GM23338 (cell line): Measurements from ENCODE around the gene AMOTL1. TPM values are rescaled to one million over a fixed set of nuclear protein-coding genes. Genes with fewer than 3 reads are reported as not detected.
"Not testable (repeated sequence)": the region's sequence is repeated elsewhere in the genome, so short reads cannot be mapped to it uniquely, and the experiment has no call there.

Experiments used
- ATAC-seq: fragments of 200-7000 bp; cut with Tn5 transposase; 3 replicates; pipeline ENCODE4 v1.9.1; 2020
- DNase-seq: peaks from one replicate; pipeline ENCODE4 v3.0.0-alpha.2; 2015; ENCODE audit warnings: low spot score
- H2AFZ ChIP-seq: fragments of 200-600 bp; sonication (generic); 2 replicates; pipeline ENCODE4 v1.8.0; 2016; ENCODE audit warnings: antibody characterized with exemption, mild to moderate bottlenecking, moderate library complexity
- H3F3A ChIP-seq: fragments of 200-600 bp; sonication (generic); replicated peaks from 2 replicates; pipeline ENCODE4 v1.8.0; 2017; ENCODE audit warnings: antibody characterized with exemption, mixed run types, low read depth
- H3K27ac ChIP-seq: fragments of 200-600 bp; sonication (generic); 2 replicates; pipeline ENCODE4 v1.6.1; 2016; ENCODE audit warnings: low read depth
- H3K27me3 ChIP-seq: fragments of 200-600 bp; sonication (generic); 2 replicates; pipeline ENCODE4 v1.8.0; 2016; ENCODE audit warnings: mild to moderate bottlenecking, mixed run types, moderate library complexity; ENCODE audit not compliant: insufficient read depth
- H3K36me3 ChIP-seq: fragments of 200-600 bp; sonication (generic); 2 replicates; pipeline ENCODE4 v1.8.0; 2016; ENCODE audit warnings: mild to moderate bottlenecking; ENCODE audit not compliant: insufficient read depth
- H3K4me1 ChIP-seq: fragments of 200-600 bp; sonication (generic); 2 replicates; pipeline ENCODE4 v1.8.0; 2016; ENCODE audit warnings: mild to moderate bottlenecking, moderate library complexity; ENCODE audit not compliant: insufficient read depth
- H3K4me2 ChIP-seq: fragments of 200-600 bp; sonication (generic); 2 replicates; pipeline ENCODE4 v1.7.1; 2017; ENCODE audit warnings: mixed run types
- H3K4me3 ChIP-seq: fragments of 200-600 bp; sonication (generic); 2 replicates; pipeline ENCODE4 v1.6.1; 2016; ENCODE audit warnings: mixed run types
- H3K79me2 ChIP-seq: fragments of 200-600 bp; sonication (generic); replicated peaks from 2 replicates; pipeline ENCODE4 v1.8.0; 2017; ENCODE audit warnings: mild to moderate bottlenecking; ENCODE audit not compliant: insufficient read depth
- H3K9me2 ChIP-seq: fragments of 200-600 bp; sonication (generic); 2 replicates; pipeline ENCODE4 v1.8.0; 2017; ENCODE audit not compliant: insufficient read depth
- H4K20me1 ChIP-seq: fragments of 200-600 bp; sonication (generic); replicated peaks from 2 replicates; pipeline ENCODE4 v1.8.0; 2017; ENCODE audit warnings: mild to moderate bottlenecking; ENCODE audit not compliant: insufficient read depth
- H3K27ac Mint-ChIP-seq: 2 replicates; pipeline ENCODE4 v1.8.0; 2020; ENCODE audit warnings: inconsistent platforms, mild to moderate bottlenecking, moderate library complexity, mixed read lengths
- H3K27me3 Mint-ChIP-seq: 3 replicates; pipeline ENCODE4 v1.8.0; 2022; ENCODE audit warnings: low read depth, mild to moderate bottlenecking, moderate library complexity, mixed read lengths, inconsistent platforms; ENCODE audit not compliant: insufficient read depth, poor library complexity
- H3K36me3 Mint-ChIP-seq: 3 replicates; pipeline ENCODE4 v1.8.0; 2021; ENCODE audit warnings: low read depth, mild to moderate bottlenecking, inconsistent platforms, moderate library complexity, mixed read lengths
- H3K4me1 Mint-ChIP-seq: 3 replicates; pipeline ENCODE4 v1.8.0; 2020; ENCODE audit warnings: mild to moderate bottlenecking, inconsistent platforms, mixed read lengths
- H3K4me3 Mint-ChIP-seq: 3 replicates; pipeline ENCODE4 v1.8.0; 2021; ENCODE audit warnings: moderate library complexity, mild to moderate bottlenecking, inconsistent platforms, mixed read lengths
- H3K9me3 Mint-ChIP-seq: 3 replicates; pipeline ENCODE4 v1.8.0; 2020; ENCODE audit warnings: moderate library complexity, mild to moderate bottlenecking, inconsistent platforms, mixed read lengths
- ETS1 ChIP-seq: IDR thresholded peaks from 2 replicates; pipeline ENCODE4 v1.6.1; 2016; ENCODE audit warnings: antibody characterized with exemption
- EZH2 ChIP-seq: fragments of 200-600 bp; sonication (generic); IDR thresholded peaks from one replicate; pipeline ENCODE4 v1.8.0; 2017; ENCODE audit warnings: antibody characterized with exemption, mild to moderate bottlenecking, low read depth; ENCODE audit not compliant: unreplicated experiment
- EZH2phosphoT487 ChIP-seq: fragments of 200-600 bp; sonication (generic); IDR thresholded peaks from one replicate; pipeline ENCODE4 v1.8.1; 2018; ENCODE audit warnings: antibody characterized with exemption; ENCODE audit not compliant: unreplicated experiment
- POLR2AphosphoS5 ChIP-seq: IDR thresholded peaks from 2 replicates; pipeline ENCODE4 v1.6.1; 2016; ENCODE audit warnings: antibody characterized with exemption, low read depth
- STAT1 ChIP-seq: IDR thresholded peaks from one replicate; pipeline ENCODE4 v1.6.1; 2016; ENCODE audit warnings: antibody characterized with exemption; ENCODE audit not compliant: unreplicated experiment
- polyA plus RNA-seq: library from polyadenylated mRNA; unstranded; fragments of >200 nt; fragmentation: Nextera tagmentation; extraction: Ambion mirVana; gene quantifications from 2 replicates; pipeline ENCODE4 v1.2.1, GENCODE V29; 2016
- total RNA-seq: library from RNA; depleted of rRNA; stranded (reverse); fragments of >200 nt; shearing (Covaris generic); gene quantifications from 2 replicates; pipeline ENCODE4 v1.2.3, GENCODE V29; 2014
- TF ChIP-seq, protein P1 (sequence below): fragments of 250-450 bp; sonication (Bioruptor Pico); IDR thresholded peaks from 2 replicates; pipeline ENCODE4 v1.5.0; 2020; ENCODE audit warnings: mild to moderate bottlenecking, moderate library complexity
- TF ChIP-seq, protein P2 (sequence below), 2 experiments: fragments of 200-600 bp in 1 of 2; sonication (generic) in 1 of 2; conservative IDR thresholded peaks; 2 replicates each; pipeline versions ENCODE4 v1.5.1 to v1.6.1; 2016 to 2017; ENCODE audit warnings: antibody characterized with exemption in 2 of 2, low read depth in 2 of 2, mild to moderate bottlenecking in 2 of 2, moderate library complexity in 1 of 2

The AMOTL1 gene
- total and polyA plus RNA-seq, 2 experiments from 2014 or later, result 4.3 to 18.7 TPM

GRCh38 chr11:94809251-94809650, 41.1 kb downstream of the AMOTL1 start:
- no peak overlapping the region for H2AFZ ChIP-seq
- ATAC-seq (peak; percentile 54; the same call in 2 of the 3 replicates), DNase-seq (peak; percentile 24)
- H3K4me1 ChIP-seq, result peaks cover 24% of the 10 kb centered on the region
- H3K4me3 Mint-ChIP-seq, result no peak overlapping the region
- H4K20me1 ChIP-seq, result 0 out of 2 replicates have a peak, but pooled peaks cover 2% of the 10 kb centered on the region
- peaks cover 12% of the 10 kb centered on the region for H3K27me3 Mint-ChIP-seq
- no peaks in the 10 kb centered on the region for H3K36me3 ChIP-seq
- H3K4me2 ChIP-seq, result no peak overlapping the region
- TF ChIP-seq EZH2 (no peak), EZH2phosphoT487 (no peak), ETS1 (no peak), POLR2AphosphoS5 (no peak), STAT1 (no peak)
- TF ChIP-seq, protein P1, sequence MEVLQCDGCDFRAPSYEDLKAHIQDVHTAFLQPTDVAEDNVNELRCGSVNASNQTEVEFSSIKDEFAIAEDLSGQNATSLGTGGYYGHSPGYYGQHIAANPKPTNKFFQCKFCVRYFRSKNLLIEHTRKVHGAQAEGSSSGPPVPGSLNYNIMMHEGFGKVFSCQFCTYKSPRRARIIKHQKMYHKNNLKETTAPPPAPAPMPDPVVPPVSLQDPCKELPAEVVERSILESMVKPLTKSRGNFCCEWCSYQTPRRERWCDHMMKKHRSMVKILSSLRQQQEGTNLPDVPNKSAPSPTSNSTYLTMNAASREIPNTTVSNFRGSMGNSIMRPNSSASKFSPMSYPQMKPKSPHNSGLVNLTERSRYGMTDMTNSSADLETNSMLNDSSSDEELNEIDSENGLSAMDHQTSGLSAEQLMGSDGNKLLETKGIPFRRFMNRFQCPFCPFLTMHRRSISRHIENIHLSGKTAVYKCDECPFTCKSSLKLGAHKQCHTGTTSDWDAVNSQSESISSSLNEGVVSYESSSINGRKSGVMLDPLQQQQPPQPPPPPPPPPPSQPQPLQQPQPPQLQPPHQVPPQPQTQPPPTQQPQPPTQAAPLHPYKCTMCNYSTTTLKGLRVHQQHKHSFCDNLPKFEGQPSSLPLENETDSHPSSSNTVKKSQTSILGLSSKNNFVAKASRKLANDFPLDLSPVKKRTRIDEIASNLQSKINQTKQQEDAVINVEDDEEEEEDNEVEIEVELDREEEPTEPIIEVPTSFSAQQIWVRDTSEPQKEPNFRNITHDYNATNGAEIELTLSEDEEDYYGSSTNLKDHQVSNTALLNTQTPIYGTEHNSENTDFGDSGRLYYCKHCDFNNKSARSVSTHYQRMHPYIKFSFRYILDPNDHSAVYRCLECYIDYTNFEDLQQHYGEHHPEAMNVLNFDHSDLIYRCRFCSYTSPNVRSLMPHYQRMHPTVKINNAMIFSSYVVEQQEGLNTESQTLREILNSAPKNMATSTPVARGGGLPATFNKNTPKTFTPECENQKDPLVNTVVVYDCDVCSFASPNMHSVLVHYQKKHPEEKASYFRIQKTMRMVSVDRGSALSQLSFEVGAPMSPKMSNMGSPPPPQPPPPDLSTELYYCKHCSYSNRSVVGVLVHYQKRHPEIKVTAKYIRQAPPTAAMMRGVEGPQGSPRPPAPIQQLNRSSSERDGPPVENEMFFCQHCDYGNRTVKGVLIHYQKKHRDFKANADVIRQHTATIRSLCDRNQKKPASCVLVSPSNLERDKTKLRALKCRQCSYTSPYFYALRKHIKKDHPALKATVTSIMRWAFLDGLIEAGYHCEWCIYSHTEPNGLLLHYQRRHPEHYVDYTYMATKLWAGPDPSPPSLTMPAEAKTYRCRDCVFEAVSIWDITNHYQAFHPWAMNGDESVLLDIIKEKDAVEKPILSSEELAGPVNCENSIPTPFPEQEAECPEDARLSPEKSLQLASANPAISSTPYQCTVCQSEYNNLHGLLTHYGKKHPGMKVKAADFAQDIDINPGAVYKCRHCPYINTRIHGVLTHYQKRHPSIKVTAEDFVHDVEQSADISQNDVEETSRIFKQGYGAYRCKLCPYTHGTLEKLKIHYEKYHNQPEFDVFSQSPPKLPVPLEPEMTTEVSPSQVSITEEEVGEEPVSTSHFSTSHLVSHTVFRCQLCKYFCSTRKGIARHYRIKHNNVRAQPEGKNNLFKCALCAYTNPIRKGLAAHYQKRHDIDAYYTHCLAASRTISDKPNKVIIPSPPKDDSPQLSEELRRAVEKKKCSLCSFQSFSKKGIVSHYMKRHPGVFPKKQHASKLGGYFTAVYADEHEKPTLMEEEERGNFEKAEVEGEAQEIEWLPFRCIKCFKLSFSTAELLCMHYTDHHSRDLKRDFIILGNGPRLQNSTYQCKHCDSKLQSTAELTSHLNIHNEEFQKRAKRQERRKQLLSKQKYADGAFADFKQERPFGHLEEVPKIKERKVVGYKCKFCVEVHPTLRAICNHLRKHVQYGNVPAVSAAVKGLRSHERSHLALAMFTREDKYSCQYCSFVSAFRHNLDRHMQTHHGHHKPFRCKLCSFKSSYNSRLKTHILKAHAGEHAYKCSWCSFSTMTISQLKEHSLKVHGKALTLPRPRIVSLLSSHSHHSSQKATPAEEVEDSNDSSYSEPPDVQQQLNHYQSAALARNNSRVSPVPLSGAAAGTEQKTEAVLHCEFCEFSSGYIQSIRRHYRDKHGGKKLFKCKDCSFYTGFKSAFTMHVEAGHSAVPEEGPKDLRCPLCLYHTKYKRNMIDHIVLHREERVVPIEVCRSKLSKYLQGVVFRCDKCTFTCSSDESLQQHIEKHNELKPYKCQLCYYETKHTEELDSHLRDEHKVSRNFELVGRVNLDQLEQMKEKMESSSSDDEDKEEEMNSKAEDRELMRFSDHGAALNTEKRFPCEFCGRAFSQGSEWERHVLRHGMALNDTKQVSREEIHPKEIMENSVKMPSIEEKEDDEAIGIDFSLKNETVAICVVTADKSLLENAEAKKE (CRISPR knock-in tag), result no peak
- TF ChIP-seq, protein P2, sequence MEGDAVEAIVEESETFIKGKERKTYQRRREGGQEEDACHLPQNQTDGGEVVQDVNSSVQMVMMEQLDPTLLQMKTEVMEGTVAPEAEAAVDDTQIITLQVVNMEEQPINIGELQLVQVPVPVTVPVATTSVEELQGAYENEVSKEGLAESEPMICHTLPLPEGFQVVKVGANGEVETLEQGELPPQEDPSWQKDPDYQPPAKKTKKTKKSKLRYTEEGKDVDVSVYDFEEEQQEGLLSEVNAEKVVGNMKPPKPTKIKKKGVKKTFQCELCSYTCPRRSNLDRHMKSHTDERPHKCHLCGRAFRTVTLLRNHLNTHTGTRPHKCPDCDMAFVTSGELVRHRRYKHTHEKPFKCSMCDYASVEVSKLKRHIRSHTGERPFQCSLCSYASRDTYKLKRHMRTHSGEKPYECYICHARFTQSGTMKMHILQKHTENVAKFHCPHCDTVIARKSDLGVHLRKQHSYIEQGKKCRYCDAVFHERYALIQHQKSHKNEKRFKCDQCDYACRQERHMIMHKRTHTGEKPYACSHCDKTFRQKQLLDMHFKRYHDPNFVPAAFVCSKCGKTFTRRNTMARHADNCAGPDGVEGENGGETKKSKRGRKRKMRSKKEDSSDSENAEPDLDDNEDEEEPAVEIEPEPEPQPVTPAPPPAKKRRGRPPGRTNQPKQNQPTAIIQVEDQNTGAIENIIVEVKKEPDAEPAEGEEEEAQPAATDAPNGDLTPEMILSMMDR (conservative IDR thresholded peaks at IDR 0.05; ENCODE audit: low read depth in 2 of 2), result no peak
- peaks cover 12% of the 10 kb centered on the region for H3K9me3 Mint-ChIP-seq
- no peaks in the 10 kb centered on the region for H3F3A ChIP-seq
- H3K27ac Mint-ChIP-seq, result no peak overlapping the region
- H3K27ac ChIP-seq, result no peak overlapping the region
- 0 out of 2 replicates have a peak, but pooled peaks cover 8% of the 10 kb centered on the region for H3K9me2 ChIP-seq
- H3K79me2 ChIP-seq, result 0 out of 2 replicates have a peak, but pooled peaks cover 3% of the 10 kb centered on the region
- no peak overlapping the region for H3K4me3 ChIP-seq
- H3K36me3 Mint-ChIP-seq, result peaks cover 40% of the 10 kb centered on the region
- peaks cover 16% of the 10 kb centered on the region for H3K4me1 Mint-ChIP-seq
- no peaks in the 10 kb centered on the region for H3K27me3 ChIP-seq

DNA sequence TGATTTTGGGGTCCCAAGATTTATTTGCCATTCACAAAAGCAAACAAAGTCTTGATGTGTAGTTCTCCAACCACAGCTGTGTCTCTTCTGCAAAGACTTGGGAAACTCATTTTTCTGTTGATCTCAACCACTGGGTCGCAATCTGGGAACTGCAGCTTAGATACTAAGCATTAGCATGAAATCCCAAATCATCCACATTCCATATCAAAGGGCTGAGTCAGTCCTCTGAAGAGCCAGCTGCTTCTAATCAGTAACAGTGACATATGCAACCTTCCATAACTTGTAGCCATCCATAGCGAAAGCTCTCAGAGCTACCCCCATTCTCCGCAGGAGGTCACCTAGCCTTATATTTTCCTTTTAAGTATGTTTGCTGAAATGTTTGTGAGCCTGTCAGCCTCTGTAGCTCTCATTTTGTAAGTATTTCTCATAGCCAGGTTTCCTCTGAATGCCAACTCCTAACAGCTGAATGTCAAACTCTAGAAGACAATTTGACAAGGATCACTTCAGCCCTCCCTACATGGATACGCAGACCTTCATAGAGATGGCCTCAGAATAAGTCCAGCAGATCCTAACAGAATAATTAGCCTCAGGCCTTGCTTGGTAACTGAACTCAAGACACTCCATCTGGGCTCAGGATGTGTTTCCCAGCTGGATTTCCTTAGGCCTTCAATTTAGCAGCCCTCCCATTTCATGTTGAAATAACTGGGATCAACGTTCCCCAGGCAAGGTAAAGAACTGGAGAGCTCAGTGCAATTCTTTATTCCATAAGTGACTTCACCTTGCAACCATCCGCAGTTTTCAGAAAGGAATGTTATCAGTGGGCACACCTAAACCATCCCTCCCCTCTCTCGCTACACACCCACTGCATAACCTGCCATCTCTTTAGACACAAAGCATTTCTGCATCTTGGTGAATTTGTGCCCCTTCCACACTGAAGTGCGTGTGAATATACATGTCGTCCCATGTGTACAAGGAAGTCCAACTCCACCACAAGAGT, 44.9 kb downstream of the AMOTL1 start:
- not testable (repeated sequence) for H3K79me2 ChIP-seq, H3K27me3 ChIP-seq, ATAC-seq, H3K27ac Mint-ChIP-seq, H3F3A ChIP-seq, H4K20me1 ChIP-seq, H3K27ac ChIP-seq, H3K4me3 Mint-ChIP-seq, H2AFZ ChIP-seq, DNase-seq, H3K4me3 ChIP-seq, H3K4me2 ChIP-seq, H3K9me2 ChIP-seq
- Histone ChIP-seq H3K4me1 (peaks cover 21% of the 10 kb centered on the region), H3K36me3 (peaks cover 29% of the 10 kb centered on the region)
- peaks cover 45% of the 10 kb centered on the region for H3K9me3 Mint-ChIP-seq
- H3K4me1 Mint-ChIP-seq, result peaks cover 12% of the 10 kb centered on the region
- H3K36me3 Mint-ChIP-seq, result peaks cover 71% of the 10 kb centered on the region
- peaks cover 12% of the 10 kb centered on the region for H3K27me3 Mint-ChIP-seq
